Activated CD8-positive, alpha-beta memory T cell treated with anti-CD3 and anti-CD28 coated beads, Interleukin-2, amount 50 U/mL, for 1 hour (primary cell): ENCODE measurements around the gene PGRMC2.

Experiments
- DNase-seq: peaks from one replicate; pipeline ENCODE4 v3.0.0-alpha.2; 2020; ENCODE audit errors: extremely low read depth

Gene PGRMC2

DNA sequence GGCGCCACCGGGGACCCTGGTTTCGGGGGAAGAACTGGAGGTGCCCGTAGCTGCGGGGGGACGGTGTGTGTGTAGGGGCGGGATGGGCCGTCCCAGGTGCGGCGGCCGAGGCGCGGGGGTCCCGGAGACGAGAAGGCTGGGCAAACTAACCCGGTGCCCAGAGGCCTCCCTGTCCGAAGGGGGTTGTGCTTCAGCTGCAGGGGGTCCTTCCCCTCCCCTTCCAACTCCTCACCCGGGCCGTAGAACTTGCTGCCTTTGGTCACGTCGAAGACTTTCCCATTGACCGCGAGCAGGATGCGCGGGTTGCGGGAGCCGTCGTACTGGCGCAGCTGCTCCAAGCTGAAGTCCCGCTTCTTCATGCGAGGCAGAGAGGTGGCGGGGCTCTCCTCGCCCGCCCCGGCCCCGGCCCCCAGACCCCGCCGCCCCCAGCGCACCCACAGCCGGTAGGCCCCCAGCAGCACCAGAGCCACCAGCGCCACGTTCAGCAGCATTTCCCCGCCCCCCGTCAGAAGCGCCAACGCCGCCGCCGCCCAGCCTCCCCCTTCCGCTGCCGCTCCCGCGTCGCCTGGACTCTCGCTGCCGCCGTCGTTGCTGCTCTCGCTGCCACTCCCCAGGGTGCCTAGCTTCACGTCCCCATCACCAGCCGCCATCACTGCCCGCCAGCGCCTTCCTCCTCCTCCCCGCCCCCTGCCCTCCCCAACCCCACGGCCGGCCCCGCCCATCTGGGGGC is at the start of gene PGRMC2:
Gene PGRMC2 (minus strand): TSS at position 673 of the 730 bp plus-strand sequence. CDS start 23 bp downstream, at position 650.
- DNase-seq = no peak

- DNase-seq = no peak
These were observed 47.9 kb upstream of the PGRMC2 start for GRCh38 chr4:128335541-128335940.

DNA sequence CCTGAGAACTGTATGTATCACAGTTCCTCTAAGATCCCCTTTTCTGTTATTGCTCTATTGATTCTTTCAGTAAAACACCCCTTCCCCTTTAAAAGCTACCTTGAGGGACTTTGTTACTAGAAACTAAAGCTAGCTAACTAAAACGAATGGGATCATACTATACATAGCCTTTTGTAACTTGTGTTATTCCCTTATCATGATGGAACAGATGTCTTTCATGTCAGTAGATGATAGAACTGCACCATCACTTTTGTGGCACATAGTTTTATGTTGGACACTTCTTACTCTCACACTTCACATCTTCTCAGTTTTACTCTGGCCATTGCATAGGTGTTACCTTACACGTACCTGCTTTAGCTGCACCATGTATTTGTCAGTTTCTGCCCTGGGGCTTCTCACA is 46.6 kb upstream of the PGRMC2 start:
- DNase-seq = no peak

DNA sequence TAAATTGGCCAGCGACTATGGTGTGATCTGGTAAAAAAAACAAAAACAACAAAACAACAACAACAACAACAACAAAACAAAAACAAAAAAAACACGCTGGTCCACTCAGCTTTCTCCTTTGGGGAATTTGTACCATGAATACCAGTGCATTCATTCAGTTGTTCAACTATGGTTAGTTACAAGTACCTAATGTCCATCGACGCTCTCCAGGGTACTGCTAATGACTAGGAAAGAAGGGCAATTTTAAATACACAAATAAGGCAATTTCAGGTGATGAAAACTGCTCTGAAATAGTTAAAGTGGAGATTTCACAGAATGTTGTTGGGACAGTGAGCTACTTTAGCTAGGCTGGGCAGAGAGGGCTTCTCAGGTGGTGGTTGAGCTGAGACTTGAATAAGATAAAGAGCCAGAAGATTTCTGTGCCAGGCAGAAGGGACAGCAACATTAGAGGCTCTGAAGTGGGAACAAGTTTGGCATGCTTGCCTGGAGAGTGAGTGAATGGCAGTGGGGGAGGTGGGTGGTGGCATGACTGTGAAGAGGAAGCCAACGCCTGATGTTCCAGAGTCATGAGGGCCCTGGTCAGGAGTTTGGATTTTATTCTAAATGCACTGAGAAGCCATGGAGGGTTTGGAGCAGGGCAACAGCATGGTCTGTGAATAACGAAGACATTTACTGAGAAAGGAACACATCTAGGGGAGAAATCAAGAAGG is 45.9 kb upstream of the PGRMC2 start:
- no peak for DNase-seq

DNA sequence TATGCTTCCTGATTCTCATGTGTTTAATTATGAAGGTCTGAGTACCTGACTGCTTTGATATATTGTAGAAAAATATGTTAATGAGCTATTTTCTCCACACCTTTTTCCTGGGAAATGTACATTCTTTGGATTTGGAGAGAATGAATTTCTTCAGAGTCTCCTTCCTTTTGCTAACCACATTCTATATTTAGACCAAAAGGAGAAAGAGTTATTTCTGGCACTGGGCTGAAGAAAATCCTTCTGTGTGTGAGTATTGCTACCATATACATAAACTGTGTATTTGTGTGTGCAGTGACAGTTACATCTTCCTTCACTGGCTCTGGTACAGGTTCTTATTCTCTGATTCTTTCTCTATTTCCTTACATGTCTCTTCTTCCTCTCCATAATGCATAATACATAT is 44.5 kb upstream of the PGRMC2 start:
- DNase-seq = no peak

- DNase-seq = no peak
These were observed 42.0 kb upstream of the PGRMC2 start for GRCh38 chr4:128329638-128330037.

DNA sequence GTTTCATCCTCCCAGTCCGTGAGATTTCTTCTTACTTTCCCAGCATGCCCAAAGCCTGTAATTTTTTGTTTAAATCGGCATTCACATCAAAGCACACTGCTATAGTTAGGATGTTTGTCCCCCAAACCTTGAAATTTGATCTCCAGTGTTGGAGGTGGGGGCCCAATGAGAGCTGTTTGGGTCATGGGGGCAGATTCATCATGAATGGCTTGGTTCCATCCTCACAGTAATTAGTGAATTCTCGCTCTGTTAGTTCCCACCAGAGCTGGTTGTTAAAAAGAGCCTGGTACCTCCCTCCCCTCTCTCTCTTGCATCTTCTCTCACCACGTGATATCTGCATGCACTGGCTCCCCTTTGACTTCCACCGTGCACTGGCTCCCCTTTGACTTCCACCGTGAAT is 40.5 kb upstream of the PGRMC2 start:
- DNase-seq = no peak

DNA sequence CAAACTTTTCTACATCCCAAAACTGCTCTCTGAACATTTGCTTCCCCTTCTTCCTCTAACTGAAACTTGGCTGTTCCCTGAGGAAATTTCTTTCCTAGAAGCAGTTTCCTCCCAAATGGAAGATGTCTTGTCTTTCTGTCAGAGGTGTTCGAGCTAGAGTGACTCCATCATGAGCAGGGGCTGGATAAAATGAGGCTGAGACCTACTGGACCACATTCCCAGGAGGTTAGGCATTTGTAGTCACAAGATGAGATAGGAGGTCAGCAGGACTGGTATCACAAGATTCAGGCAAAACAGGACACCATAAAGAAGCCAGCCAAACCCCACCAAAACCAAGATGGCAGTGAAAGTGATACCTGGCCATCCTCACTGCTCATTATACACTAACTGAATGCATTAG is 35.8 kb upstream of the PGRMC2 start:
- no peak for DNase-seq

- DNase-seq = no peak
These were observed 35.4 kb upstream of the PGRMC2 start for GRCh38 chr4:128322986-128323385.

GRCh38 chr4:128322311-128322710 is 34.7 kb upstream of the PGRMC2 start:
- no peak for DNase-seq

DNA sequence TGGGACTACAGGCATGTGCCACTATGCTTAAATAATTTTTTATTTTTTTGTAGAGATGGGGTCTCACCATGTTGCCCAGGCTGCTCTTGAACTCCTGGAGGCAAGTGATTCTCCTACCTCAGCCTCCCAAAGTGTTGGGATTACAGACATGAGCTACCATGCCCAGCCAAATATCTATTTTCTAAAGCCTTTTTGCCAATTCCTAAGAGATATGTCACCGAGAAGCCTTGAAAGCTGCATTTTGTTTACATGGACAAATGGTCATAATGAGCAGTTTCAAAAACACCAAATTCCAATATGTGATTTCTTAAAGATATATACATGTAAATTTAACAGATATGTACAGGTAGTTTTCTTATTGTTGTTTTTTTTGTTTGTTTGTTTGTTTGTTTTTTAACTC is 33.0 kb upstream of the PGRMC2 start:
- no peak for DNase-seq

- no peak for DNase-seq
These were observed 28.3 kb upstream of the PGRMC2 start for GRCh38 chr4:128315756-128316520.

DNA sequence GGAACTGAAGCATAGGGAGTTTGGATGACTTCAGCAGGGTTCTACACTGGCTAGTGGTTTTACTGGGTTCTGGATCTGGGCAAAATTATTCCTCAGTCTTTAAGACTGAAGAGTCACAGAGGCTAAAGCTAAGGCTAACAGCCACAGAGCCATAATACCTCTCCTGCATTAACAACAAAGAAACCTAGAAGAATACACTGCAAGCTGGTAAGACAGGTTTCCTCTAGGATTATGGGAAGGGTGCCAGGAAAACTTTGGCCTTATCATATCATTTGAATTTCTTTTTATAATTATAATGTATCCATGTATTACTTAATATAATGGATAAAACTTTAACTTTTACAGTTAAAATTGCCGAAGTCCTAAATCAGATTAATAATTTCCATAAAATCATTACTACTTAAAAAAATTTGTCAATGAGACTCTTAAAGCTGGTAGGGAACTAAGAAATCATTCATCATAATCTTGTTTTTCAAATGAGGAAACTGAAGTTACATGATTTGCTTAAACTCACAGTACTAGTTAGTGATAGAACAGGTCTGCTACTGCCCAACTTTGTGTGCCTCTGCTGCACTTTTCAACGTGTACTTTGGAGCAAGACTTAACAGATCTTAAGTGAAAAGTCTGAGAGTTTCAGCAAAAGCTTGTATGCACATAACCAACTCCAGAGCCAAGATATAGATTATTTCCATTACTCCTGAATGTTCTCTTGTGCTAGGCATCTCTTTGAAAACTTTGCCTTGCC is 24.2 kb upstream of the PGRMC2 start:
- no peak for DNase-seq

DNA sequence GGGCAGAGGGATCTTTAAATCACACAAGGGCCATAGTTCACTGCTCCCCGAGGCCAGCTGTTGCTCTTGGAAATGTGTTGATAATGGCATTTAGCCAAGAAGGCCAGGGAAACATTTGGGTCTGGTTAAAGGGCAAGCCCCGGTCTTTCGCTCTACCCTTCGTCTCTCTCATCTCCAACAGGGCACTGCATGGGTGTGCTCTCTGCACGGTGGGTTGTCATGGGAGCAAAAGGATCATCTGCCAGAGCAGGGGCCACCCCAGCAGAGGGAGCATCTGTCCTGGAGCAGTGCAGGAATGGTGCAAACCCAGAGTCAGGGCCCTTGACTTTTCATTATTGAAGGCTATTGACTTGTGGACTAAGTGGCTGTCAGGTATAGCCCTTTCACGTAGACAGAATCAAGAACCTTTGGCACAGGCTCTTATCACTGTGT is 22.7 kb upstream of the PGRMC2 start:
- no peak for DNase-seq

- no peak for DNase-seq
These were observed 22.0 kb upstream of the PGRMC2 start for GRCh38 chr4:128309585-128309984.

DNA sequence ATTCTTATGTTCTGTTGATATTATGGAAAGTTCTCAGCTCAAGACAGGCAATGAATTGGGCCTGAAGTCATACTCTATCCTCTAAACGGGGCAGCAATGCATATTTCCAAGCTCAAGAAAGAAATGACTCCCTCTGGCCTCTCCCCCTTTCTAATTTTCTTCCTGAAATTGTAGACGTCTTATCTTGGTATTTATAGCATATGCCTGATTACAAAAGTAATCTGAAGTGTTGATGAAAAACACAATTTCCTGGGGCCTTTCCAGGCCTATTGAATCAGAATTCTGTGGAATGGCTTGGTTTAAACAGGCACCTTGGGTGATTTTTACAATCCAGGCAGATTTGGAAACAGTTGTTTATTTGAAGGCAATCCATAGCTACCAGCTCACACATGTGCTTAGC is 21.4 kb upstream of the PGRMC2 start:
- no peak for DNase-seq

GRCh38 chr4:128307123-128307571 is 19.5 kb upstream of the PGRMC2 start:
- no peak for DNase-seq

DNA sequence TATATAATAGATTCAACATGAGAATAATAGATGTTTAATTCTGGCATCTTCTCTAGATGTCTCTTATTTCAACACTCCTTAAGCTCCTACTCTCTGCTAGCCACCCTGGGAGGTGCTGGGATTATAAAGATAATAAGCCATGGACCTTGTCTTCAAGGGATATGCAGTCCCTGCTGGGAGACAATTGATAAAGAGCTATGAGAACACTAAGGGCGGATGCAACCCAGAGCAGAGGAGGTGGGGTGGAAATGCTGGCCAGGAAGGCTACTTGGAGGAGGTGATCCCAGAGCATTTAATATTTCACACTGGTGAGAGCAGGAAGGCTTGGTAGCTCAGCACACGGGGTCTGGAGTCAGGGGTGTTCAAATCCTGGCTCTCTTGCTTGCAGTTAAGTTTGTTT is 18.3 kb upstream of the PGRMC2 start:
- DNase-seq = no peak

- no peak for DNase-seq
These were observed 16.4 kb upstream of the PGRMC2 start for GRCh38 chr4:128303986-128304385.

GRCh38 chr4:128303405-128303785 is 15.8 kb upstream of the PGRMC2 start:
- DNase-seq = no peak

DNA sequence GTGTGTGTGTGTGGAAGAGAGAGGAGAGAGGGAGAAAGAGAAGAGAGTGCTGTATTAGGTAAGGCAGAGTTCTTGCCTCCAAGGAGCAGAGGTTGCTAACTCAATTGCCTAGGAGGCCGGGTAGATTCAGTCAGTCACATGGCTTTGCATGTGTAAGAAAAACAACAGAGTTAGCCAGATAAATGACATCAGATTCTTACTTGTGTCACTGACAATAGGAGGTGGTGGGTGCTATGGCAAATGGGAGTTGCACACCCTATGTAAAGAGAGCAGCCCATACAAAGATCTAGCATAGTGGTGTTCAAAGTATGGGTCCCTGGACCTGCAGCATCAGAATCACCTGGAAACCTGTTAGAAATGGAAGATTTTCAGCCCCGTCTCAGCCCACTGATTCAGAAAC is 14.4 kb upstream of the PGRMC2 start:
- DNase-seq = no peak

DNA sequence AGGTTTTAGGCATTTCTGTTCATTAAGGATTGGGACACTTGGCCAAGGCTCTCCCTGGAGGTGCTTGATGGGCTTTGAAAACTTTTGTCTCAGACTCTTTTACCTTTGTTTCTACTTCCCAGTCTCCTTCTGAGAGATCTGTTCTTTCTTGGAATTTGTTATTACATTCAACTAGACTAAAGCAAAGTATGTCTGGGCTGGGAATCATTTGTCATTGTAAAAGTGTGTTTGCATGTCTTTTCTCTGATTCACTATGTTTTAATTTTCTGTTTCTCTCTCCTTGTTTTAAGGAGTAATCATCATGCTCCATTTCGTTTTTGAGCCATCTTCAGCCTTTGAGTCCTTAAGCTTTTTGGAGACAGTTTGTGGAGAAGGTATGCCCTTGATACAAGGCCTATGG is 12.2 kb upstream of the PGRMC2 start:
- DNase-seq = no peak
